Fibroblast of pulmonary artery (primary cell): ENCODE data around the gene PDGFD.

Experiments used
- DNase-seq: peaks from one replicate; pipeline ENCODE4 v3.0.0-alpha.2; 2010; ENCODE audit warnings: low read depth
- H3K4me3 ChIP-seq: replicated peaks from 2 replicates; pipeline ENCODE4 v1.5.1; 2011; ENCODE audit warnings: low read depth, mild to moderate bottlenecking, control low read depth, low read length, moderate library complexity
- CTCF ChIP-seq: IDR thresholded peaks from 2 replicates; pipeline ENCODE4 v1.5.1; 2011; ENCODE audit warnings: mild to moderate bottlenecking, control low read depth, low read length, inconsistent platforms; ENCODE audit errors: missing control alignments

The PDGFD gene

GRCh38 chr11:103907548-103908455 is 256.1 kb downstream of the PDGFD start:
- DNase-seq = peak; percentile 64
- H3K4me3 ChIP-seq = peak overlapping the region; percentile 13

GRCh38 chr11:103907136-103907535 is 256.8 kb downstream of the PDGFD start:
- H3K4me3 ChIP-seq = no peak overlapping the region
- no peak for TF ChIP-seq CTCF
- DNase-seq = no peak

More at GRCh38 chr11:103907548-103908455, 256.1 kb downstream of the PDGFD start:
- no peak for TF ChIP-seq CTCF

- H3K4me3 ChIP-seq = no peak overlapping the region
- no peak for DNase-seq
- TF ChIP-seq CTCF = no peak
Measured at GRCh38 chr11:103906291-103906867, 257.6 kb downstream of the PDGFD start.

GRCh38 chr11:103904324-103904667 is 259.7 kb downstream of the PDGFD start:
- no peak for TF ChIP-seq CTCF

GRCh38 chr11:103903621-103904323 is 260.2 kb downstream of the PDGFD start:
- TF ChIP-seq CTCF = no peak
- H3K4me3 ChIP-seq = no peak overlapping the region
- DNase-seq = no peak

More at GRCh38 chr11:103904324-103904667, 259.7 kb downstream of the PDGFD start:
- no peak for DNase-seq
- H3K4me3 ChIP-seq = no peak overlapping the region

- TF ChIP-seq CTCF = no peak
- no peak overlapping the region for H3K4me3 ChIP-seq
- DNase-seq = no peak
Measured at GRCh38 chr11:103902994-103903393, 261.0 kb downstream of the PDGFD start.
